IMR-90 (cell line): ENCODE measurements around the gene ROBO3. TPM values are rescaled to one million over a fixed set of nuclear protein-coding genes. Genes with fewer than 3 reads are reported as not detected.

ENCODE experiments used
- ATAC-seq: fragments of 200-7000 bp; cut with Tn5 transposase; 2 replicates; pipeline ENCODE4 v1.9.1; 2020; ENCODE audit warnings: low read depth, mild to moderate bottlenecking, moderate library complexity
- BruUV-seq: library from RNA; stranded (reverse); fragments of 400-500 nt; replicated peaks from 2 replicates; lab custom pipeline; 2021; lab: Mats Ljungman, UMichigan
- CTCF ChIA-PET: fragments of 300-600 bp; formaldehyde crosslinking; extraction: SDS; loops from one replicate; lab custom pipeline; 2021; ENCODE audit warnings: antibody characterized with exemption; lab: Yijun Ruan, JAX
- POLR2A ChIA-PET: fragments of 300-600 bp; sonication (Branson Sonifier 250); formaldehyde crosslinking; loops from one replicate; lab custom pipeline; 2022; ENCODE audit warnings: antibody characterized with exemption; ENCODE audit not compliant: unreplicated experiment; lab: Charles Lee
- DNase-seq: peaks from one replicate; pipeline ENCODE4 v3.0.0; 2013
- H2AFZ ChIP-seq: replicated peaks from 2 replicates; pipeline ENCODE3; 2013; ENCODE audit warnings: low read length, mild to moderate bottlenecking; ENCODE audit not compliant: poor library complexity
- H2AK5ac ChIP-seq: 2 replicates; pipeline ENCODE4 v1.6.1; 2013; ENCODE audit warnings: low read depth, low read length, inconsistent platforms
- H2AK9ac ChIP-seq: replicated peaks from 2 replicates; pipeline ENCODE3; 2013; ENCODE audit warnings: mild to moderate bottlenecking, low read depth, low read length, moderate library complexity; ENCODE audit not compliant: poor library complexity
- H2BK120ac ChIP-seq: 2 replicates; pipeline ENCODE4 v1.6.1; 2013; ENCODE audit warnings: low read depth, low read length, inconsistent platforms
- H2BK15ac ChIP-seq: 3 replicates; pipeline ENCODE4 v1.6.1; 2013; ENCODE audit warnings: low read depth, low read length, inconsistent platforms
- H2BK20ac ChIP-seq: 2 replicates; pipeline ENCODE4 v1.6.1; 2013; ENCODE audit warnings: low read depth, mild to moderate bottlenecking, inconsistent platforms, low read length, moderate library complexity
- H2BK5ac ChIP-seq: 2 replicates; pipeline ENCODE4 v1.6.1; 2013; ENCODE audit warnings: mild to moderate bottlenecking, low read depth, low read length, inconsistent platforms; ENCODE audit not compliant: poor library complexity, severe bottlenecking
- H3K14ac ChIP-seq: replicated peaks from 2 replicates; pipeline ENCODE4 v1.6.1; 2013; ENCODE audit warnings: low read depth, low read length, inconsistent platforms
- H3K18ac ChIP-seq: 2 replicates; pipeline ENCODE4 v1.6.1; 2013; ENCODE audit warnings: low read depth, low read length, control low read depth
- H3K23ac ChIP-seq: 2 replicates; pipeline ENCODE4 v1.6.1; 2013; ENCODE audit warnings: low read depth, low read length, inconsistent platforms
- H3K27ac ChIP-seq: 2 replicates; pipeline ENCODE4 v1.5.1; 2013; ENCODE audit warnings: mild to moderate bottlenecking, control low read depth, low read length; ENCODE audit not compliant: insufficient read depth
- H3K27me3 ChIP-seq: 2 replicates; pipeline ENCODE4 v1.6.1; 2013; ENCODE audit warnings: low read length; ENCODE audit not compliant: control insufficient read depth, insufficient read depth
- H3K36me3 ChIP-seq: 2 replicates; pipeline ENCODE4 v1.6.1; 2013; ENCODE audit warnings: low read length, mixed read lengths; ENCODE audit not compliant: control insufficient read depth, insufficient read depth
- H3K4ac ChIP-seq: 2 replicates; pipeline ENCODE4 v1.6.1; 2013; ENCODE audit warnings: low read depth, low read length, inconsistent platforms
- H3K4me1 ChIP-seq: 2 replicates; pipeline ENCODE4 v1.6.1; 2013; ENCODE audit warnings: low read length, mixed read lengths; ENCODE audit not compliant: control insufficient read depth, insufficient read depth
- H3K4me2 ChIP-seq: 2 replicates; pipeline ENCODE4 v1.6.1; 2013; ENCODE audit warnings: low read depth, mild to moderate bottlenecking, control low read depth, low read length, moderate library complexity
- H3K4me3 ChIP-seq: 2 replicates; pipeline ENCODE4 v1.5.1; 2013; ENCODE audit warnings: low read depth, mild to moderate bottlenecking, control low read depth, low read length, moderate library complexity; ENCODE audit not compliant: insufficient read depth
- H3K56ac ChIP-seq: 2 replicates; pipeline ENCODE4 v1.6.1; 2013; ENCODE audit warnings: low read length, inconsistent platforms; ENCODE audit not compliant: insufficient read depth; ENCODE audit errors: extremely low read depth
- H3K79me1 ChIP-seq, 2 experiments: 2 replicates each; pipeline ENCODE4 v1.6.1; 2013; ENCODE audit warnings: low read length in 2 of 2, inconsistent platforms in 1 of 2, low read depth in 1 of 2
- H3K9ac ChIP-seq: 2 replicates; pipeline ENCODE4 v1.6.1; 2013; ENCODE audit warnings: low read depth, low read length, control low read depth
- H3K9me1 ChIP-seq: 2 replicates; pipeline ENCODE4 v1.6.1; 2013; ENCODE audit warnings: low read length, inconsistent platforms; ENCODE audit not compliant: insufficient read depth
- H3K9me3 ChIP-seq: 2 replicates; pipeline ENCODE4 v1.6.1; 2013; ENCODE audit warnings: low read length; ENCODE audit not compliant: control insufficient read depth, insufficient read depth
- H4K20me1 ChIP-seq: 2 replicates; pipeline ENCODE4 v1.6.1; 2013; ENCODE audit warnings: low read length, inconsistent platforms; ENCODE audit not compliant: insufficient read depth
- H4K5ac ChIP-seq: 2 replicates; pipeline ENCODE4 v1.6.1; 2013; ENCODE audit warnings: mild to moderate bottlenecking, low read depth, low read length, control low read depth
- H4K8ac ChIP-seq, 2 experiments: 2 replicates each; pipeline ENCODE4 v1.6.1; 2013; ENCODE audit warnings: low read depth in 2 of 2, low read length in 2 of 2, control low read depth in 1 of 2, inconsistent platforms in 1 of 2
- H4K91ac ChIP-seq: 2 replicates; pipeline ENCODE4 v1.6.1; 2013; ENCODE audit warnings: low read depth, low read length, inconsistent platforms; ENCODE audit not compliant: insufficient read depth
- BHLHE40 ChIP-seq: fragments of 150-350 bp; IDR thresholded peaks from 2 replicates; pipeline ENCODE4 v1.6.1; 2016; ENCODE audit warnings: mild to moderate bottlenecking, low read depth, low read length
- FOS ChIP-seq: fragments of 150-350 bp; IDR thresholded peaks from 2 replicates; pipeline ENCODE4 v1.6.1; 2016; ENCODE audit warnings: low read depth, low read length
- NFE2L2 ChIP-seq: fragments of 150-350 bp; IDR thresholded peaks from 2 replicates; pipeline ENCODE4 v1.6.1; 2016; ENCODE audit warnings: low read depth, mild to moderate bottlenecking, low read length
- RAD21 ChIP-seq: IDR thresholded peaks from 2 replicates; pipeline ENCODE4 v1.6.1; 2012; ENCODE audit warnings: low read length, improper control_type of control experiment
- WGBS, 2 experiments: methylation state at CpG; one replicate each; pipeline versions ENCODE4 v1.1.5 to v1.1.7; 2013; ENCODE audit warnings: missing lambda C conversion rate in 2 of 2; ENCODE audit not compliant: insufficient read length in 1 of 2; ENCODE audit errors: extremely low coverage in 2 of 2; 5-methylcytosine and 5-hydroxymethylcytosine counted together
- dilution Hi-C: fragments of 300-500 bp; cut with HindIII; formaldehyde crosslinking; loops from one replicate; pipeline ENCODE4 v1.14.3; 2018; ENCODE audit warnings: low sequenced_read_pairs; ENCODE audit not compliant: unreplicated experiment
- in situ Hi-C: fragments of 300-500 bp; cut with MboI; formaldehyde crosslinking; loops from 3 replicates; pipeline ENCODE4 v1.14.3; 2019; ENCODE audit warnings: low sequenced_read_pairs, inconsistent platforms, mixed read lengths
- intact Hi-C: fragments of 100-400 bp; cut with micrococcal nuclease; formaldehyde crosslinking; loops from 2 replicates; pipeline ENCODE4 v1.10.0; 2022
- polyA plus RNA-seq, 3 experiments: library from polyadenylated mRNA; depleted of rRNA; stranded (reverse); fragments of >200 nt; gene quantifications; 2 replicates each; pipeline ENCODE4 v1.2.3, GENCODE V29; 2012; ENCODE audit warnings: low replicate concordance in 1 of 3
- total RNA-seq: library from RNA; depleted of rRNA; stranded (reverse); fragments of >200 nt; gene quantifications from 2 replicates; pipeline ENCODE4 v1.2.3, GENCODE V29; 2012

The ROBO3 gene
- total and polyA plus RNA-seq, 2 of the 4 experiments (the other 2 are of a cell fraction): 12.0 to 54.1 TPM

GRCh38 chr11:124859171-124859570, 6.1 kb upstream of the ROBO3 start:
- Histone ChIP-seq H2BK20ac (no peak overlapping the region), H4K20me1 (no peaks in the 10 kb centered on the region), H3K56ac (no peak overlapping the region), H3K4me1 (no peaks in the 10 kb centered on the region), H3K36me3 (no peaks in the 10 kb centered on the region), H3K4me3 (no peak overlapping the region), H4K91ac (no peak overlapping the region), H3K14ac (no peak overlapping the region), H3K27me3 (peaks cover 49% of the 10 kb centered on the region), H3K23ac (no peak overlapping the region), H4K5ac (no peak overlapping the region), H3K9me3 (no peaks in the 10 kb centered on the region; the same call in 1 of the 2 replicates), H3K27ac (no peak overlapping the region), H3K4ac (no peak overlapping the region), H3K18ac (no peak overlapping the region), H3K9me1 (no peaks in the 10 kb centered on the region), H2AK5ac (no peak overlapping the region), H3K4me2 (no peak overlapping the region), H2BK5ac (no peak overlapping the region), H4K8ac (no peak overlapping the region), H2BK120ac (no peak overlapping the region), H3K79me1 (no peaks in the 10 kb centered on the region), H2BK15ac (no peak overlapping the region), H3K9ac (no peak overlapping the region), H2AK9ac (no peak overlapping the region), H2AFZ (no peak overlapping the region)
- no TSS peak for BruUV-seq
- ChIA-PET CTCF (no interaction called here), POLR2A (no interaction called here)
- DNase-seq: no peak
- ATAC-seq: no peak
- intact Hi-C loops: no loop called here
- TF ChIP-seq FOS (no peak), BHLHE40 (no peak), NFE2L2 (no peak), RAD21 (no peak)
- in situ Hi-C loops: no loop called here
- dilution Hi-C loops: no loop called here
- whole genome bisulfite sequencing, 2 experiments: no CpG with 5 or more reads among the region's 2 CpGs
